A673 (cell line): Measurements from ENCODE around the gene ZNF354C. TPM values are rescaled to one million over a fixed set of nuclear protein-coding genes. Genes with fewer than 3 reads are reported as not detected.

ENCODE experiments used
- BruUV-seq: library from RNA; stranded (reverse); fragments of 400-500 nt; replicated peaks from 2 replicates; lab custom pipeline; 2021; lab: Mats Ljungman, UMichigan
- CTCF ChIA-PET: fragments of 300-600 bp; sonication (Branson Sonifier 250); formaldehyde crosslinking; loops from one replicate; lab custom pipeline; 2022; ENCODE audit warnings: antibody characterized with exemption; lab: Charles Lee
- POLR2A ChIA-PET: fragments of 300-600 bp; sonication (Branson Sonifier 250); formaldehyde crosslinking; loops from one replicate; lab custom pipeline; 2022; ENCODE audit warnings: antibody characterized with exemption; ENCODE audit not compliant: low non-redundant PET; lab: Charles Lee
- DNase-seq: peaks from one replicate; pipeline ENCODE4 v3.0.0-alpha.2; 2015; ENCODE audit warnings: low spot score
- H3K27ac ChIP-seq: fragments of 200-600 bp; sonication (generic); 2 replicates; pipeline ENCODE4 v1.5.1; 2016; ENCODE audit warnings: mixed run types, low read depth, mild to moderate bottlenecking, mixed read lengths, antibody characterized with exemption, low read length; ENCODE audit not compliant: poor library complexity, severe bottlenecking
- H3K27me3 ChIP-seq: fragments of 200-600 bp; sonication (generic); replicated peaks from 2 replicates; pipeline ENCODE4 v1.6.1; 2017; ENCODE audit warnings: mixed run types, low read depth, mild to moderate bottlenecking, mixed read lengths, antibody characterized with exemption, low read length; ENCODE audit not compliant: insufficient read depth, poor library complexity
- H3K36me3 ChIP-seq: fragments of 200-600 bp; sonication (generic); 2 replicates; pipeline ENCODE4 v1.6.1; 2016; ENCODE audit warnings: mixed run types, mild to moderate bottlenecking, mixed read lengths, antibody characterized with exemption, low read length; ENCODE audit not compliant: insufficient read depth, poor library complexity, severe bottlenecking
- H3K4me1 ChIP-seq: fragments of 200-600 bp; sonication (generic); 2 replicates; pipeline ENCODE4 v1.6.1; 2017; ENCODE audit warnings: mixed run types, mild to moderate bottlenecking, mixed read lengths, antibody characterized with exemption, low read length; ENCODE audit not compliant: insufficient read depth, poor library complexity, severe bottlenecking
- H3K4me3 ChIP-seq: fragments of 200-600 bp; sonication (generic); 2 replicates; pipeline ENCODE4 v1.5.1; 2016; ENCODE audit warnings: low read depth, mixed run types, mild to moderate bottlenecking, mixed read lengths, low read length; ENCODE audit not compliant: poor library complexity, severe bottlenecking
- H3K9me3 ChIP-seq: fragments of 200-600 bp; sonication (generic); 2 replicates; pipeline ENCODE4 v1.6.1; 2016; ENCODE audit warnings: mixed run types, low read depth, mild to moderate bottlenecking, mixed read lengths, antibody characterized with exemption, low read length; ENCODE audit not compliant: poor library complexity, severe bottlenecking
- EZH2 ChIP-seq: fragments of 200-600 bp; sonication (generic); IDR thresholded peaks from 2 replicates; pipeline ENCODE4 v1.6.1; 2017; ENCODE audit warnings: borderline replicate concordance, low read depth, mild to moderate bottlenecking, mixed read lengths, antibody characterized with exemption, low read length; ENCODE audit not compliant: poor library complexity, severe bottlenecking
- intact Hi-C: fragments of 100-400 bp; cut with micrococcal nuclease; formaldehyde crosslinking; loops from one replicate; pipeline ENCODE4 v1.10.0; 2022; ENCODE audit not compliant: unreplicated experiment
- total RNA-seq: library from RNA; stranded (reverse); gene quantifications from 2 replicates; pipeline ENCODE4 v1.2.3, GENCODE V29; 2021
- TF ChIP-seq, protein P1 (sequence below): fragments of 300-800, 200-600 bp; sonication (generic); conservative IDR thresholded peaks from 2 replicates; pipeline ENCODE4 v1.5.1; 2017; ENCODE audit warnings: low read depth, mild to moderate bottlenecking, antibody characterized with exemption, low read length, moderate library complexity, mixed read lengths

The ZNF354C gene
- total RNA-seq, 1 experiment from 2014 or later: 7.4 TPM

DNA sequence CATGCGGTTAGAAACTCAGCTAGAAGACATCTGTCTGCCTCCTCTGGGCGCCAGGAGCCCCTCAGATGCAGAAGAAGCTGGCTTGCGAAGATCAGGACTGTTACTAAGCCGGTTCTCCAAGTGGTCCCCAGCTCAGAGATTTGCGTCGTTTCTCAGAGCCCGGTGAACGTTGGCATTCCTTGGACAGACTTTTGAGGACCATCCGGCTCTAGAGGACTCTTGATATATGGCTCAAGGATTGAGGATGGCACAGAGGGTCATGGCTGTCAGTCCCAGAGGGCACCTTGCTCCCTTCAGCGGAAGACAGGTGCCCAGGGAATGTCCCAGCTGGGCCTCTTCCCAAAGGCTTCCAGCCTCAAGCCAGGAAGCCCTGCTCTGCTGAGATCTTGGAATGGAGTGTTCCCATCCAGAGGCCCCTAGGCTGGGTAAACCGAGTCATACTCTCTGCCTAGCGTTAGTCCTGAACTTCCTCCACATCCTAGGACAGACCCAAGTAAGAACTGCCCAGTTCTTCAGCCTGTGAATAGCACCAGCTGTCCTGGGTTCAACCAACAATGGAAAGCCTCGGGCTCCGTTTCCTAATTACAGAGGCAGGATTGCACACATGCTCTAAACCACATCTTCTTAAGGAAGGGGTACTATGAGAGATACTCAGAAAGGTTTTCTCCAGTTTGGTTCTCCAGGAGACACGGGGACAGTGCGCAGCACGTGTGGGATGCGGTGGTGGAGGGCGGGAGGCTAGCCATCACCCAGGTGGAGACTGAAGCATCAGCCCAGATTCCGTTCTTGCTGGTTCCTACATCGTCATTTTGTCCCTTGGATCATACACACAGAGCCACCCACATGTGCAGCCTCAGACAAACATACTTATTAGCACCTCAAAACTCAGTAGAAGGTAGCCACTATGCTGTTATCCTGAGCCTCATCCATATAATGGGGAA, 51.4 kb downstream of the ZNF354C start:
- intact Hi-C loops: no loop called here
- no TSS peak for BruUV-seq
- ChIA-PET POLR2A (no interaction called here), CTCF (no interaction called here)
- peaks cover 6% of the 10 kb centered on the region for H3K9me3 ChIP-seq
- TF ChIP-seq EZH2: no peak
- TF ChIP-seq, protein P1, sequence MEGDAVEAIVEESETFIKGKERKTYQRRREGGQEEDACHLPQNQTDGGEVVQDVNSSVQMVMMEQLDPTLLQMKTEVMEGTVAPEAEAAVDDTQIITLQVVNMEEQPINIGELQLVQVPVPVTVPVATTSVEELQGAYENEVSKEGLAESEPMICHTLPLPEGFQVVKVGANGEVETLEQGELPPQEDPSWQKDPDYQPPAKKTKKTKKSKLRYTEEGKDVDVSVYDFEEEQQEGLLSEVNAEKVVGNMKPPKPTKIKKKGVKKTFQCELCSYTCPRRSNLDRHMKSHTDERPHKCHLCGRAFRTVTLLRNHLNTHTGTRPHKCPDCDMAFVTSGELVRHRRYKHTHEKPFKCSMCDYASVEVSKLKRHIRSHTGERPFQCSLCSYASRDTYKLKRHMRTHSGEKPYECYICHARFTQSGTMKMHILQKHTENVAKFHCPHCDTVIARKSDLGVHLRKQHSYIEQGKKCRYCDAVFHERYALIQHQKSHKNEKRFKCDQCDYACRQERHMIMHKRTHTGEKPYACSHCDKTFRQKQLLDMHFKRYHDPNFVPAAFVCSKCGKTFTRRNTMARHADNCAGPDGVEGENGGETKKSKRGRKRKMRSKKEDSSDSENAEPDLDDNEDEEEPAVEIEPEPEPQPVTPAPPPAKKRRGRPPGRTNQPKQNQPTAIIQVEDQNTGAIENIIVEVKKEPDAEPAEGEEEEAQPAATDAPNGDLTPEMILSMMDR: no peak
- H3K27me3 ChIP-seq: no peaks in the 10 kb centered on the region
- no peaks in the 10 kb centered on the region for H3K4me1 ChIP-seq
- H3K4me3 ChIP-seq: no peak overlapping the region
- no peaks in the 10 kb centered on the region for H3K36me3 ChIP-seq
- no peak overlapping the region for H3K27ac ChIP-seq
- DNase-seq: no peak

DNA sequence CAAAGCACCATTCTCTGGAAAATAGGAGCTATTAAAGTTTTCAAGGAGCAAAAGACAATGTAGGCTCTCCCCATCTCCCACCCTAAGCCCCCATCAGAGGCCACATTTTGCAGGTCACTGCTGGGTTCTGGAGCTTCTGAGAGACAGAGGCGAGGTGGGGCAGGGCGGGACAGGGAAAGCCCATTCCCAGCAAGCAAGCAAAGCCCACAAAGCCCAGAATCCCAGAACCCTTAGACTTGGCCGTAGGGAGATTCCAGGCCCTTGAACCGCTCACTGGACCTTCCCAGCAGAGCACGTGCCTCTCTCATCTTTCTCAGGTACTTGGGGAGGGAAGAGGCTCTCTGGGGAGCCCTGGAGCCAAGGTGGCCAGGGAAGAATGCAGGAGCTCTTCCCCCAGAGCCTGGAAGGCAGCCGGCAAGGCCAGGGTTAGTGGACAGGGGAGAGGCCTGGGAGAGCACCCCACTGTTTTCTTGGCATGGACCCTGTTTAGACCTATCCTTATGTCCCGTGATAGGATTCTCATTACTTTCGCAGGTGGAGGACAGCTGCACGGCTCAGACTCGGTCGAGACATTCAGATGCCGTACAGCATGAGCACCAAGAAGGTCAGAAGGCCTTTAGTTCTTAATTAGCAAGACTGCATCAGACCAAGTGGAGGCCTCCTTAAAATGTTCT, 52.4 kb downstream of the ZNF354C start:
- H3K4me3 ChIP-seq: no peak overlapping the region
- no peaks in the 10 kb centered on the region for H3K36me3 ChIP-seq
- ChIA-PET CTCF (no interaction called here), POLR2A (no interaction called here)
- no peak overlapping the region for H3K27ac ChIP-seq
- no peaks in the 10 kb centered on the region for H3K9me3 ChIP-seq
- H3K4me1 ChIP-seq: no peaks in the 10 kb centered on the region
- TF ChIP-seq, protein P1: no peak
- no peak for TF ChIP-seq EZH2
- BruUV-seq: no TSS peak
- DNase-seq: no peak
- H3K27me3 ChIP-seq: no peaks in the 10 kb centered on the region
- intact Hi-C loops: no loop called here

DNA sequence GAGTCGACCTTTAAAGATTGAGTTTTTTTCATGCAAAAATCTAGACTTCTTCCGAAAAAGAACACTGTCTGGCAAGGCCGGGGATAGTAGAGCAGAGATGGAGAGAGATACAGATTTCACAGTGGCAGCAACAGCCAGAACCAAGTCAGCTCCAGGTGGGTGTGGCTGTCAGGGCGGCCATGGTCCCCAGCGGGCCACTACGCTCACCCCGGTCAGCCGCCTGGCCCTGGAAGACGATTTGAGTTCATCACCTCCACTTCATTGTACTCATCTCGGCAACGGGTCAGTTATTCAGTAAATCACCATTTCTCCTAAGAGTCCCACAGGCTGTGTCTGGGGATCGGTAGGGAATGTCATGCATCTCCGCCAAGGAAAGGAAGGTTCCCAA, 53.0 kb downstream of the ZNF354C start:
- H3K4me1 ChIP-seq: no peaks in the 10 kb centered on the region
- DNase-seq: no peak
- CTCF ChIA-PET: no interaction called here

More for the DNA sequence above, 53.0 kb downstream of the ZNF354C start:
- no peak overlapping the region for H3K27ac ChIP-seq
- POLR2A ChIA-PET: no interaction called here
- H3K4me3 ChIP-seq: no peak overlapping the region
- no TSS peak for BruUV-seq
- no peaks in the 10 kb centered on the region for H3K36me3 ChIP-seq
- no peaks in the 10 kb centered on the region for H3K27me3 ChIP-seq
- intact Hi-C loops: no loop called here
- no peak for TF ChIP-seq EZH2
- TF ChIP-seq, protein P1: no peak
- no peaks in the 10 kb centered on the region for H3K9me3 ChIP-seq
